Measurements from ENCODE around the gene DDX54. TPM values are rescaled to one million over a fixed set of nuclear protein-coding genes. Genes with fewer than 3 reads are reported as not detected.
A peak's percentile ranks its signal among the peaks of the same experiment; 100 is the strongest.
"Not testable (repeated sequence)": the region's sequence is repeated elsewhere in the genome, so short reads cannot be mapped to it uniquely, and the experiment has no call there.

The DDX54 gene
- total RNA-seq, 1 donor from 2014 or later = 33.5 TPM

DNA sequence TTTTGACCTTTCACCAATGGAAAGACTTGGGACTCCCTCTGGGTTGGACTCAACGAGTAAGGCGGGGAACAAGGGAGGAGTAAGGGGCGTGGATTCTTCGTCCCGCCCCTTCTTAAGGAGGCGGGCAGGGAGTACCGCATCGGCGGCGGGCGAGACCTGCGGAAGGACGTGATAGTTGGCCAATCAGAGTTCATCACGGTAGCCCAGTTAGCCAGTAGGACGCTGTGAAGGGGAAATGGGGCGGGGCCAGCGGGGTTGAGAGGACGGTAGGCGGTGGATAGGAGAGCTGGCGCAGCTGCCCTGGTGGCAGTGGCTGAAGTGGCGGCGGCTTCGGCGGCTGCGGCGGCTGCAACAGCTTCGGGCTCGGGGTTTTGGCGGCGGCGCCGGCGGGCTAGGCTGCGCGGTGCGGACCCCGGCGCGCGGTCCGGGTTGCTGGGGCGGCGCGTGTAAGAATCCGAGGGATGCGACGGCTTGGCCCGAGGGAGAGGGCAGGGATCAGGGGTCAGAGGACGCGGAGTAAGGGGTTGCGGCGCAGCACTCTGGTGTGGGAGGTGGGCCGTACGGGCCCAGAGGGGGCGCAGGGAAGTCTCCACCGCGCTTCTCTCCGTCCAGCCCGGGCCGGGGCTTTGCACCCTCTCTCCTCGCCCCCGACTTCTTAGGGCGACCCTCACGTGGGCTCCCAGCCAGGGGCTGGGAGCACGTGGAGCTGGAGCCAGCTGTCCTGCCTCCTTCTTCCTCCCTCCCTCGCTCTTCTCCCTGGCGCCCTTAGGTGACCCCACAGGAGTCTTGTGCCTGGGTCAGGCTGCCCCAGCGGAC, 36.1 kb upstream of the DDX54 start, which contains the start of gene TPCN1:
TSS of gene TPCN1 (plus strand) at position 284 of the 816 bp plus-strand sequence. CDS start 5,389 bp downstream, outside the sequence.
- DNase-seq (ENCODE audit: low spot score) (peak; percentile 100), ATAC-seq (peak; percentile 91)

DNA sequence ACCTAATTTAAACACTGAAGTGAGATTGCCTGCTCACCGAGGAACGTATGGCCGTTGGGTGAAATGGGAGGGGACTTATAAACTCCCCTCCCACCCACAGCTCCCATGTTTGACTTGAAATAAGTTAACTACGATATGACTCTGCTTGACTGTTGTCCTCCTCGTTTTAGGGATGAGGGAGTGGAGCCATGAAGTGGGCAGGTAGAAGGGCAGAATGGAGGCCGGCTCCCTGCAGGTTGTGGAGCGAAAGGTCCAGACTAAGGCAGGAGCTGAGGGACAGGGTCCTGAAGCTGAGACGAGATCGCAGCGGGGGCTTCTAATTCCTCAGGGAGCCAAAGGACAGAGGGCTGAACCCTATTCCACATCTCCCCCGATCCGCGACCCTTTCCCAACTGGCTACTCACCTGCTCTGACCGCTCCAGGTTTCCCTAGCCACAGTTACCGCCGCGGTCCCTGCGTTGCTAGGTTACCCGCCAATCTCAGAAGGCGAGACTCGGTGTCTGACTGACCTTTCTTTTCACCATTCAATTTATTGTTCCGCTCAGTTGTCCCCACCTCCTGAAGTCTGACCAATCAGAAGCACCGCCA, 35.4 kb upstream of the DDX54 start:
- DNase-seq (ENCODE audit: low spot score) (no peak), ATAC-seq (no peak)

DNA sequence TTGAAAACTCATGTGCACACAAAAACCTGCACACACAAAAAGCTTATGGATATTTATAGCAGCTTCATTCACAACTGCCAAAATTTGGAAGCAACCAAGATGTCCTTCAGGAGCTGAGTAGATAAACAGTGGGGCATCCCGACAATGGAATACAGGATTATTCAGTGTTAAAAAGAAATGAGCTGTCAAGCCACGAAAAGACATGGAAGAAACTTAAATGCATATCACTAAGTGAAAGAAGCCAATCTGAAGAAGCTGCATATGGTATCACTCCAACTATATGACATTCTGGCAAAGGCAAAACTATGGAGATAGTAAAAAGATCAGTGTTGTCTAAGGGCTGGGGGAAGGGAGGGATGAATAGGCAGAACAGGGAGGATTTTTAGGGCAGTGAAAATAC, 30.7 kb upstream of the DDX54 start:
- DNase-seq (ENCODE audit: low spot score) (no peak), ATAC-seq (no peak)

DNA sequence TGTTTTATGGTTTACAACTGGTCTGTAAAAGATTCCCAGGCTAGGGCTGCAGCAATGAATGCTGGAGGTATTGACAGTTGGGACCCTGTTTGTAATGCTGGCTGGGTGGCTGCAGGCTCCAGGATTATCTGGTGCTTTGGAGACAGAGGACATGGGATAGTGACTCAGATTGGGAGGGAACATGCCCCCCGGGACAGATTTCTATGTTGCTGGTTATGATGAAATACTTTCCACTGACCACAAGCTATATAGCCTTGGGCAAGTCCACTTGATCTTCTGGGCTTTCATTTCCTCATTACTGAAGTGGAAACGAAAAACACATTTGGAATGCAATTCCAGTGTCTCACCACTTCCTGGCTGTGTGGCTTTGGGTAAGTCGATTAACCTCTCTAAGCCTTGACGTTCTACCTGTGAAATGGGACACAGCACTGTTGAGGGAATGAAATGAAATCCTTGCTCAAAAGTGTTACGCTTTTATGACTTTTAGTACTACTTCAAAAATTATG, 29.7 kb upstream of the DDX54 start:
- no peak for DNase-seq (ENCODE audit: low spot score)

DNA sequence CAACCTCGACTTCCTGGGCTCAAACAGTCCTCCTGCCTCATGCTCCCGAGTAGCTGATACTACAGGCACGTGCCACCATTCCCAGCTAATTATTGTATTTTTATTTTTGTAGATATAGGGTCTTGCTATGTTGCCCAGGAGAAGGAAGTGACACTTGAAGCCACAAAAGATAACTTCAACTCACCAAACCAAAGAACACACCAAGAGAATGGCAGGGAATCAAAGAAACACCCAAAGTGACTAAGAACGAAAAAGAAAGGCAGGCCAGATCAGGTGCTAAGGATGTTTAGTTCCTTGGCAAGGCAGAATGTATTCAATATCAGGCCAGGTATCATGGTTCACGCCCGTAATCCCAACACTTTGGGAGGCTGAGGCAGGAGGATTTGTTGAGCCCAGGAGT, 25.9 kb upstream of the DDX54 start:
- no peak for ATAC-seq

More for the DNA sequence above, 29.7 kb upstream of the DDX54 start:
- peak; percentile 35 for ATAC-seq

DNA sequence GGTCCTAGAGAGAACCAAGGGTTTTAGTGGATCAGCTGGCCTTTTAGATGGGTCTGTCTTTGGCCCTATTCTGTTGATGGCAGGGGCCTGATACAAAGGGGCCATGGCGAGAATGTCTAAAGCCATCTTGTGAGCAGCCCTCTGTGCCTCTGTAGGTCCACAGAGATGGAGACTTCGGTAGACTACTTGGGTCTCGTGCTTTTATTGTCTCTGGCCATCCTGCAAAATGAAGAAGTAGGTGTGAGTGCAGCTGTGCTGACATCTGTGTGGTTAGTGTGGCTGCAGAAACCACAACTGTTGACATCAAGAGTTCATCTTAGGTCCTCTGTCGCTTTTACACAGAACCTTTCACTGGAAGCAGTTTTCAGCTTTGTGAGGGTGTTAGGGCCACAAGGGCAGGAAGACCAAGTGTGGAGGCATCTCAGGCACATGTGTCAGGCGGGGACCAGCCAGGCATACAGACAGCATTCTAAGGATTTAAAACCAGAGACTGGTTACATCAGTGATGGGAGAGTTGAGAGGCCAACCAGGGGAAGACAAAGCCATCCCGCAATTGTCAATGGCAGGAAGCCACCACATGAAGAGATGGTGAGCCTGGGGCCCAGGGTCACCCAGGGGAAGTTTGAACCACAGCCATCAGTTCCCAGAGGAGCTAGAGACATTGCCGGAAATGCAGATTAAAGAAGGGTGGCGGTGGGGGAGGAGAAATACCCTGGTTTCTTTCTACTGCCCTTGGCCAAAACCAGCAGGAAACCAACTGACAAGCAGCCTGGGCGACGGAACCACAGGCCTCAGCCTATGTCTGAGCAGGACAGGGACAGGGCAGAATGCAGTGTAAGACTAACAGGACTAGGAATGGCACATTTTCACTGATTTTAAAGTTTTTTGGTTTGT, 23.0 kb upstream of the DDX54 start:
- ATAC-seq (peak; percentile 56), DNase-seq (ENCODE audit: low spot score) (no peak)

More for the DNA sequence above, 25.9 kb upstream of the DDX54 start:
- DNase-seq (ENCODE audit: low spot score) = no peak

DNA sequence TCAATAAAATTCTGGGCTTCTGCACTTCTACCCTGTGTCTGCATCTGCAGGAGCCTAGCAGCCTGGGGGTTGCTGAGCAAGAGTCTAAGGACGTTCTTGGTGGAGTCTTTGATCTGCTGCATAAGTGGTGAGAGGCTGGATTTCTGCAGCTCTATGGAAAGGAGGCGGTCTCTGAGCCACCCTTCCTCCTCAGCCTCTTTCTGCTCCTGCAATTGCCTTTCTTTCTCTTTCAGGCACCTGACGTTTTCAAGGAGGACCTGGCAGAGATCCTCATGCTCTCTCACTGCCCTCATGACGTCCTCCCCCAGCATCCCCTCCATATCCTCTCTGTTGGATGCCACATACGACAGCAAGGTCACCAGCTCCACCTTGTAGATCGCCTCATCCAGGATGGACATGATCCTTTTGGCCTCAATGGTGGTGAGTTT, 22.3 kb upstream of the DDX54 start:
- ATAC-seq = no peak
- no peak for DNase-seq (ENCODE audit: low spot score)

DNA sequence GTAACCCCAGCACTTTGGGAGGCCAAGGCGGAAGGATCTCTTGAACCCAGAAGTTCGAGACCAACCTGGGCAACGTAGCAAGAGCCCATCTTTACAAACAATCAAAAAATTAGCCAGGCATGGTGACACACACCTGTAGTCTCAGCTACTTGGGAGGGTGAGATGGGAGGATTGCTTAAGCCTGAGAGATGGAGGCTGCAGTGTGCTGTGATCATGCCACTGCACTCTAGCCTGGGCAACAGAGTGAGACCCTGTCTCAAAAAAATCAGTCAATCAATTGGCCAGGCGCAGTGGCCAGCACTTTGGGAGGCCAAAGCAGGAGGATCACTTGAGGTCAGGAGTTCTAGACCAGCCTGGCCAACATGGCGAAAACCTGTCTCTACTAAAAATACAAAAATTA, 21.5 kb upstream of the DDX54 start:
- not testable (repeated sequence) for ATAC-seq; DNase-seq (ENCODE audit: low spot score)

DNA sequence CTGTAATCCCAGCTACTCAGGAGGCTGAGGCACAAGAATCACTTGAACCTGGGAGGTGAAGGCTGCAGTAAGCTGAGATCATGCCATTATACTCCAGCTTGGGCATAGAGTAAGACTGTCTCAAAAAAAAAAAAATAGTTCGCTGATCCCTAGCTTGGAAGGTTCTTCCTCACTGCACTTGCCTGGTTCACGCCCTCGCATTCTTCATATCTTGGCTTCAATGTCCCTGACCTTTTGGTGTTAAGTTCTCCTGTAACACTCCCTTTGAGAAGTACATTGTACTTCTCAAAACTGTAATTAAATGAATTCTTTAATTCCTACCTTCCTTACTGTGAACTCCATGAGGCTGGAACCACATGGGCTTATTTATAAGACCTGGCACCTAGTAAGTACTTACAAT, 19.5 kb upstream of the DDX54 start:
- ATAC-seq (no peak), DNase-seq (ENCODE audit: low spot score) (no peak)

DNA sequence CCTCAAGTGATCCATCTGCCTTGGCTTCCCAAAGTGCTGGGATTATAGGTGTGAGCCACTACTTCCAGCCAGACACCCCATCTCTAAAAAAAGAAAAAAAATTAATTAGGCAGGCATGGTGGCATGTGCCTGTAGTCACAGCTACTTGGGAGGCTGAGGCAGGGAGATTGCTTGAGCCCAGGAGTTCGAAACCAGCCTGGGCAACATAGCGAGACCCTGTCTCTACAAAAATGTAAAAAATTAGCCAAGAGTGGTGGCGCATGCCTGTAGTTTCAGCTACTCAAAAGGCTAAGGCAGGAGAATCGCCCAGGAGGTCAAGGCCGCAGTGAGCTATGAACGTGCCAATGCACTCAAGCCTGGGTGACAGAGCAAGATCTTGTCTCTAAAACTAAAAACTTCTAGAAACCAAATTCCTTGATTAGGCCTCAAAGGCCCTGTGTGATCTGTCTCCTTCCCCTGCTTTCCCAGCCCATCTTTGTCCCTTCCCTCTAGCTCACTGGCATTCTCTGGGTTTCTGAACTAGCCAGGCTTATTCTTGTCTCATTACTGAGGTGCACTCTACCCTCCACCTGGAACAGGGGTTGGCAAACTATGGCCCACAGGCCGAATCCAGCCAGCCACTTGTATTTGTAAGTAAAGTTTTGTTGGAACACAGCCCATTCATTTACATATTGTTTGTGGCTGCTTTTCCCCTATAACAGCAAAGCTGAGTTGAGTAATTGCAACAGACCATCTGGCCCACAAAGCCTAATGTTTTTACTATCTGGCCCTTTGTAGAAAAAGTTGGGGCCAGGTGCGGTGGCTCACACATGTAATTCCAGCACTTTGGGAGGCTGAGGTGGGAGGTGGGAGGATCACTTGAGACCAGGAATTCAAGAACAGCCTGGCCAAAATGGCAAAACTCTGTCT, 18.8 kb upstream of the DDX54 start:
- no peak for DNase-seq (ENCODE audit: low spot score)
- peak; percentile 40 for ATAC-seq

DNA sequence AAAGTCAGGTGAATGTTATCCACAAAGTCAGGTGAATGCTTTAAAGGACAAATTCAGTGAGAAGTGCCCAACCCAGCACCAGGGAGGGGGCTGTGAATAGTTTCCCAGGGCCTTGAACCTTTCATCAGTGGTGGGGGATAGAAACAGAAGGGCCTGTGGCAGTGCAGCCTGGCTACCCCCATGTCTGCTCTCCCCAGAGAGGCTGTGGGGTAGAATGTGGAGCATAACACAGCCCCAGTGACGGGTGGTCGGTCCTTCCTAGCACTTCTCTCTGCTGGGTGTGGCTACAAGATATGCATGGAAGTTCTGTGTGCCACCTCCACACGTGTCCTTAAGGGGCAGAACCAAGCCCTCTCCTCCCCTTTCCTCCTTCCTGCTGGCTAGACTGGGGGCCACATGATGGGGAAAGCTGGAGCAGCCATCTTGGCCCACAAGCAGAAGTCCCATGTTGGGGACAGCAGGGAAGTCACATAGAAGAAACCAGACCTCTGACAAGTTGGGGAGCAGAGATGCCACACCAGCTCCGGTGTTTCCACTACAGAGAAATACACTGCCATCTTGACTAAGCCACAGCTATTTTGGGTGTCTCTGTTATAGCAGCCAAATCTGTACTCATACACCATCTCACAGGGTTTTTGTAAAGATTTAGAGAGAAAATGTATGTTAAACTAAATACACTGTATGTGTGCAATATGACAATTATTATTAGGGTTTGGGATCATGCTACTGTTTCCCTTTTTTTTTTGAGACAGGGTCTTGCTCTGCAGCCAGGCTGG, 17.2 kb upstream of the DDX54 start:
- DNase-seq (ENCODE audit: low spot score) = no peak
- no peak for ATAC-seq

DNA sequence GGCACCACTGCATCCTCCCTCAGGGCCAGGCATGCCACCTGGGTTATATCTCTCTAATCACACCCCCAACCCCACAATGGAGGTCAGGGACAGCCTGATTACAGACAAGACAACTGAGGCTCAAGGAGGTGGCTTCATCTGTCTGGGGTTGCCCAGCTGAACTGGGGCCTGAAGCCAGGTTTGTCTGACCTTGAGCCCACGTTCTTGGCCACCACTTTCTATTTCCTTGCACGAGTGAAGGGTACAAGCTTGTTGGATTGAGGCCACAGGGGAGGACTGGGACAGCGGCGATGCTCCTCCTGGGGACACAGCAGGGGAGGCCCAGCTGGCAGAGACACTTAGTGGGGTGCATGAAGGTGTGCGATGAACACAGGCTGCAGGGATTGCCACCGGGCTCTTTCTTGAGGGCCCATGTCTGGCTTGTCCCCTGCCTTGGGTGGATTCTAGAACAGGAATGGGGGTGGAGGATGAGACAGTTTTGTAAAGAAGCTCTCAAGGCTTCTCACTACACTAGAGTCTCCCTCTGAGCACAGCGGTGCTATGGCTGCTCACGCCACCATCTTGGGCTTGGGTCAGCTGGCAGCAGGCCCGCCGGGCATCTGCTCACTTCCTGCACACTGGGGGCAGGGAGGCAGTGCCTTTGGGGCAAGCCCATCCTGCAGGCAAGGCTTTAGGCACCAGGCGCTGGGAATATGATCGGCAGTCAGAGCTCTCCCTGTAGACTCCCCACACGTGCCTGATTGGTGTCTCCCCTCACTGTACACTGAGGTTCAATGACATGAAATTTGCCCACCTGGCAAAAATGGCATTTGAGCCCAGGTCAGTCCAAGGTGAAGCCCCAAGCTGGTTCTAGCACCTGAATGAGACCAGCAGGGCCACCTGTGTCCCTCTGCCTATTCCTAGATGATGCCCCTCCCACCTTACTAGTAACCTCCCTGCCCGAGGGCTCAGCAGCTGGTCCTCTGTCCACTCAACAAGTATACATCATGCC, 16.2 kb upstream of the DDX54 start:
- no peak for ATAC-seq
- DNase-seq (ENCODE audit: low spot score) = no peak

DNA sequence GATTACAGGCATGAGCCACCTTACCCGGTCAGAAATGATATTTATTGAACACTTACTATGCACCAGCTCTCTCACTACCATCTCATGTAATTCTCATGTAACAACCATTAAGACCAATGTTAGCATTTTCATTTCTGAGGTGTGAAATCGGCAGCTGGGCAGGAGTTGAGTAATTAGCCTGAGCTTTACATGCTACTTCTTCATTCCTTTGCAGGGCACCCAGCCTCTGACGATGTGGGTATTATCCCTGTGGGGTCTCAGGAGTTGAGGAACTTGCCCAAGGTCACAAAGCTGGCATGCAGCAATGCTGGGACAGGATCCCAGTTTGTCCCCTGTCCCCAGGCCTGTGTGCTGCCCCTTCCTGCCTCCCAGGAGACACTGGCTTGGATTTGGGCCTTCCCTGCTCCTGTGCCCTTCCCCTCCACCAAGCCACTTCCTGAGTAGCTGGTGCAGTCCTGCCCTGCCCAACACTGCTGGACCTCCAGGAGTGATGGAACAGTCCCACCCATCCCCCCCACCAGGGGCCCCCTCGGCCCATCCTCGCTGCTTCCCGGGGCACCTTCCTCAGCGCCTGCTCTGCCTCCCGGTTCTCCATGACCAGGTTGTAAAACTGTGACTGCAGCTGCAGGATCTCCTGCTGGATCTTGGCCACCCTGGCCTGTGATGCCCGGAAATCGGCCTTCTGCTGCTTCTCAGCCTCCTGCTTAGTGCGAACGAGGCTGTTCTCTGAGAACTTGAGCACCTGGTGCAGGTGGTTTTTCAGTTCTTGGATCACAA, 14.9 kb upstream of the DDX54 start:
- no peak for ATAC-seq
- no peak for DNase-seq (ENCODE audit: low spot score)

DNA sequence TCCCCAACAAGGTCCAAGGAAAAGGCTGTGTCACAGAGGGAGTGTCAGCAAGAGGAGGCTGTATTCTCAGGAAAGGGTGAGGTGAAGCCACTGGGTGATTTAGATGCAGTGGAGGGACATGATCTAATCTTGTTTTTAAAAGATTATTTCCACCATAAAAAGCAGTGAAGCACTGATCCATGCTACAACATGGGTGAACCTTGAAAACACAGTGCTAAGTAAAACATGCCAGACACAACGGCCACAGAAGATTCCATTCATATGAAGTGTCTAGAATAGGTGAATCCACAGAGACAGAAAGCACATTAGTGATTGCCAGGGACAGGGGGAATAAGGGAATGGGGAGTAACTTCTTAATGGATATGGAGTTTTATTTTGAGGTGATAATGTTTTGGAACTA, 13.0 kb upstream of the DDX54 start:
- DNase-seq (ENCODE audit: low spot score) = no peak
- no peak for ATAC-seq

DNA sequence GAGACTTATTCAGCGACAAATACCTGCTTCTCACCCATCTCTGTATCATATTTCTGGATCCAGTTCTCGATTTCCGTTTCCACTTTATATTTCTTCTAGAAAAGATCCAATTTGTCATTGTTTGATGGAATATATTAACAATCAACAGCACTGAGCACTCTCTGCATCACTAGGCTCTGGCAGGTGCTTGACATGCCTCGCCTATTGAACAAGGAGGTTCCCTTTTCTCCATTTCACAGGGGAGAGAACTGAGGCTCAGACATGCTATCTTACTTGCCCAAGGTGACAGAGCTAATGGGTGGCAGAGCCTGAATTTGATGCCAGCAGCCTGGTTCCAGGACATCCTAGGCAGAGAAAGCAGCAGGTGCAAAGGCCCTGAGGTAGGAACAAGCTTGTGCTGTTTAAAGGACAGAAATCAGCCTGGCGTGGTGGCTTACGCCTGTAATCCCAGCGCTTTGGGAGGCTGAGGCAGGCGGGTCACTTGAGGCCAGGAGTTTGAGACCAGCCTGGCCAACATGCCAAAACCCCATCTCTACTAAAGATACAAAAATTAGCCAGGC, 12.3 kb upstream of the DDX54 start:
- no peak for DNase-seq (ENCODE audit: low spot score)
- ATAC-seq = no peak

DNA sequence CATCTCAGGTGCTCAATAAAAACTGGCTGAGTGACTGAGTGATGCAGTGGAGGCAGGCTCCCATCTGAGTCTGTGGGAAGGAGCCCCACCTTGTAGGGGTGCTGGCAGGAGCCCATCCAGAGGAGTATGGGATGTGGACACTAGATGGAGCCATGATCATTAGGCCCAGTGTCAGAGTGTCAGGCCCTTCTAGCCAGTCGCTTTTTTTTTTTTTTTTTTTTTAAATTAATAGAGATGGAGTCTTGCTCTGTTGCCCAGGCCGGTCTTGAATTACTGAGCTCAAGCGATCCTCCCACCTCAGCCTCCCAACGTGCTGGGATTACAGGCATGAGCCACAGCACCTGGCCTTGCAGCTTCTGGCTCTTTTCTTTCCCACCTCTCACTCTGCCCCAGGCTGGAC, 11.7 kb upstream of the DDX54 start:
- peak; percentile 94 for ATAC-seq
- DNase-seq (ENCODE audit: low spot score) = peak; percentile 70

DNA sequence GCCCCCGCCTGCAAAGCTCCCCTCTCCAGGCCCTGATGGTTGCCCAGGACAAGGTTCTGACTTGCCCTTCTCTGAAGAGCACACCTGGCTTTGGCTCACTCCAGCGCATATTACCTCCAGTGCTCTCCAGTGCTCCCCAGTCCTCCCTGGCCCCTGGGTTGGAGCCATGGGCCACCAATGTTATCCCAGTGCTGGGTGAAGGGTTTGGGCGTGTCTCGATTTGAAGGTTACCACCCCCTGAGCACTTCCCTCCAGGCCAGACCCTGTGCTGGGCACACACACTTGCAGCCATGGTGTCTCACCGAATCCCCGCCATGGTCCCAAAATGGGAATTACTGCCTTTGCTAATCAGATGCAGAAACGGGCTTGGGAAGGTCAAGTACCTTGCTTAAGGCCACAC, 11.3 kb upstream of the DDX54 start:
- DNase-seq (ENCODE audit: low spot score) (no peak), ATAC-seq (peak; percentile 30)
